Glomerular visceral epithelial cell (primary cell): Measurements from ENCODE around the gene LY86.

Source experiments
- DNase-seq: peaks from one replicate; pipeline ENCODE4 v3.0.0-alpha.2; 2016; ENCODE audit errors: extremely low spot score

The LY86 gene

DNA sequence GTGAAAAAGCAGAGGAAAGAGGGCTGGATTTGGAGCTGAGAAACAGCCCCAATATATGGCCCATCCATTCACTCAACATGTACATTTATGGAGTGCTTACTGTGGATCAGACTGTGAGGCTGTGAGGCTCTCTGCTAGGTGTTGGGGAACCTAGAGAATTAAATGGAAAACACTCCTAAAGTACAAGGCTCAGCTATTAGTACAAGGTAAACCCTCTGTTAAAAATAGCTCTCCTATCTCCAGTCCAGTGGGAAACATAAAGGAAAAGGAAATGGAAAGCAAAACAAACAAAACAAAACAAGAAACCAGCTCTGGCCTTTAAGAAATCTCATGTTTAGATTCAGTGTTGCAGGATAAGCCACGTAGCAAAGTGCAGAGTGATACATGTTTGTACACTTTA, 35.0 kb downstream of the LY86 start:
- no peak for DNase-seq

DNA sequence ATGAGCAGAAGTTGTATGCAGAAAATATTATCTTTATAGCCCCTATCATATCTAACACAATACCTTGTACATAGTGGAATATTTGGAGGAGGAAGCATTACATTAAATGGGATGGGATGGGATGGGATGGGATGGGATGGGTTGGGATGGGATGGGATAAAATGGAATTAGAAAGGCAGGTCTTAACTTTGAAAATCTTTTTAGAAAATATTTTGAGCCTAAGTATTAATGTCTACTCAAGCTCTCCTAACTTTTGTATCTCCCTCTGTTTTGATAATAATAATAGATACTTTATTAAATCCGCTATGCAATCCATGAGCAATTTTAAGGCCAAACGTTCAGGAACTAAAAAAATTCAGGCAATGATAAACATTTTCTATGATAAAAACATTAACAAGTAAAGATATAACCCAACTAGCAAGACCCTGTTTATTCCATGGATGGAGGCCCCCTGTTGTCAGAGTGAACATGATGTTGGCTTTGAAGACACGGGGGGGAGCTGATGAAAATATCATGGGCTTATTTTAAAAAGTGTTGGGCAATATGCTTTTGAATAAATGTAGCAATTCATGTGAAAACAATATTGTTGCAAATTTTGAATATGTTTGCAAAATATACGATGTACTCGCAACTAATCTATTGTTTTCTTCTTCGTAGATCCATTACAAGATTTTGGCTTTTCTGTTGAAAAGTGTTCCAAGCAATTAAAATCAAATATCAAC, 35.9 kb downstream of the LY86 start:
- DNase-seq, result no peak

DNA sequence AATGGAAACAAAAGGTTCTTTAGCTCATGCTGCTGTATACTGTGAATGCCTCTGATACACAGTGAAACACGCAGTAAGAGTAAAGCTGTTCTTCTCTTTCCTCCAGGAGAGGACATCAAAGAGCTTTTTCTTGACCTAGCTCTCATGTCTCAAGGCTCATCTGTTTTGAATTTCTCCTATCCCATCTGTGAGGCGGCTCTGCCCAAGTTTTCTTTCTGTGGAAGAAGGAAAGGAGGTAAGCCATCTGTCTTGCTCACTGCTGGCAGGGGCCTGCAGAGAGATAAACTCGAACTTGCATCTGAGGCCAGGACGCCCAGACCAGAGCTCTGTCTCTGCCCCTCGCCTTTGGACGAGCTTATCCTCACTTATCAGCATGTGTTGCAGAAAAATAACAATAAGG, 37.7 kb downstream of the LY86 start:
- no peak for DNase-seq

GRCh38 chr6:6629402-6629801, 40.9 kb downstream of the LY86 start:
- DNase-seq, result no peak

GRCh38 chr6:6631053-6631452, 42.5 kb downstream of the LY86 start:
- DNase-seq, result no peak

DNA sequence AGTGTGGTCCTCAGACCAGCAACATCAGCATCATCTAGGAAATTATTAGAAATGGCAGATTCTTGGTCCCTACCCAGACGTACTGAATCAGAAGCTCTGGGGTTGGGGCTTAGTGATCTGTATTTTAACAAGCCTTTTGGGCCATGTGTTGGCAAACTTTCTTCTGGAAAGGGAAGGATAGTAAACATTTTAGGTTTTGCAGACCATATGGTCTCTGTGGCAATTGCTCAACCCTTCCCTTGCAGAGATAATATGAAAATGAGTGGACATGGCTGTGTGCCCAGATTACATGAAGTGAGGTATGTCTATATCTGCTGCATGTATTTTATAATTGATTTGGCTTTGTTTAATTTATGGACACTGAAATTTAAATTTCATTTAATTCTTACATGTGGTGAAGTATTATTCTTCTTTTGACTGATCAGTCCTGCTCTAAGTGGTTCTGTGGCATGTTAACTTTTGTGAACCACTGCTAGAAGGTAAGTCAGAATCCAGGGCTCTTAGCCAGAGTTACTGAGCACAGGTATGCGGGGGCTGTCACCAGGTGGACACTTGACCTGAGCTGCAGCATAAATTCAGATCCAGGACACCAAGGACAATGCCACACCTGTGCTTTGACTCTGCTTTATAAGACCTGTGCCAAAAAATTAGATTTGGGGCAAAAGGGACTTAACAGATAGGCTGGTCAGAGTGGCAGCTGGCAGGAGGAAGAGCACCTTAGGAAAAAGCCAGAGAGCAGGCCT, 43.2 kb downstream of the LY86 start:
- DNase-seq, result no peak

DNA sequence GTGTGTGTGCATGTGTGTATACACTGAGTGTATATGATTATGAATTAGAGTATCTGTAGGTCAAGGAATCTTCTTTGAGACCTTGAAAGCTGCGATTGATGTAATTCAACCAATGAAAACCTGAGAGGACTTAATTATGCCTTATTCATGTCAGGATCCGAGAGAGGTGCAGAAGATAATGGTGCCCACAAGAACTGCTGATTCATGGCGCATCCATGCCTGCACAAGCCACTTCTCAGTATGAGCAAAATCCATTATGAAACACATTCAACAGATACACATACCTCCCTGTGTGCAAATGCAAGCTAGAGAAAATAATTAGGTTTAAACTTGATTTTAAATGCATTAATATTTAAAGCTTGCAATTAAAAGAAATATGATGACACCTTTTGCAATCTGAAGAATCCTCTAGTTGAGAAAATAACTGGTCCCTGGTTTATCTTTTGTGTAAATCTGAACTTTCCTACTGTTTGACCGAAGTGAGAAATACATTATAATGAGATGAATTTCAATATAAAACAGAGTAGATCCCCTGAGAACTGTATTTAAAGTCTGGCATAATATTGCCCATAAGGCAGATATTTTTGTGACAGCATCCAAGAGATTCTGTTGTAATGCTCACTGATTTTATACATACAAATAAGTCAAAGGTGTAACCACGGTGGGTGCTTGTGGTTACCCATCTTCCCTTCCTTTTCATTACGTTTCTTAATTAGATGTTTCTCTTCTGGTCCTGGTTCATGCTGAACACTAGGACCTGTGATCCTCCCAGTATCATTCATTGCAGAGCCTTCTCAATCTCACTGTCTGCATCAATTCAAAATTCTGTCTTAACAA, 45.6 kb downstream of the LY86 start:
- DNase-seq, result no peak

DNA sequence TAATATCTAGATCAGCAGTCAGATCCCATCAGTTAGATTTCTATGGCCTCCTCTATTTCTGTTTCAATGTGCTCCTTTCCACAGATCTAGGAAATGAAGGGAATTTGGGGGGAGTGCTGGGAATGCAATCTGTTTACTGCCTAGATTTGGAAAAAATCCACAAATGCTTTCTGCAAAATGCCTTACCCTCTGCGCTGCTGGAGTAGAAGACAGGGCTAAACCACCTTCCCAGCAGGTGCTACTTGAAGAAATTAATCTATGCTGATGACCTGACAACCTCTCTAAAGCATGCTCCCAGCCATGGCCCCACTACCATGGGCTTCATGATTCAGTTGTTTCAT, 46.2 kb downstream of the LY86 start:
- no peak for DNase-seq

- no peak for DNase-seq
These were observed 46.8 kb downstream of the LY86 start for GRCh38 chr6:6635291-6635690.

GRCh38 chr6:6635869-6636268, 47.3 kb downstream of the LY86 start:
- no peak for DNase-seq

GRCh38 chr6:6639572-6639971, 51.1 kb downstream of the LY86 start:
- DNase-seq, result no peak

DNA sequence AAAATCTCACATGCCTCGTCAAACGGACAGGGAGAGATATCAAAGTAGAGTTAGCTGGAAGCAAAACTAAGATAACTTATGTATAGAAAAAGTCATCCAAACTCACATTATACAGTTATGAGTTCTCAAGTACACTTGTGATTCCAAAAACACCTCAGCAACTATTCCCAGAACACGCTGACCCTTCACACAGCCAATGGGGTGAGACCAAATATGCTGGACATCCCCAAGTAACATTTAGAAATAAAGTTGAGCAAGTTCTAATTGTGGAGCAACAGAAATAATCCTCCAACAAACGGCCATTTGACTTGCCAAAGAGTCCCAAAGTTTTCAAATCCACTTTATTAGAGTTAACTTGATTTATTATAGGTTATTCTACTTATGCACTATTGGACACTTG, 52.4 kb downstream of the LY86 start:
- DNase-seq, result no peak

DNA sequence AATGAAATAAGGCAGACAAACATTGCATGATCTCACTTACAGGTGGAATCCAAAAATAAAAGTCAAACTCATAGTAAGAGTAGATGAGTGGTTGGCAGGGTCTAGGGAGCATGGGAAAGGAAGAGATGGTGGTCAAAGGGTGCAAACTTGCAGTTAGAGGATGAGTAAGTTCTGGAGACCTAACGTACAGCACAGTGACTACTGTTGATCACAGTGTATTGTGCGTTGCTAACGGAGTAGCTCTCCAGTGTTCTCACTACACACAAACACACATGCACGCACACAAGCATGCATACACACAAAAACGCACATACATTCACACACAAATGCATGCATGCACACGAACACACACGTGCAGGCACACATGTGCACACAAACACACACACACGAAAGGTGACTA, 54.9 kb downstream of the LY86 start:
- DNase-seq, result no peak

DNA sequence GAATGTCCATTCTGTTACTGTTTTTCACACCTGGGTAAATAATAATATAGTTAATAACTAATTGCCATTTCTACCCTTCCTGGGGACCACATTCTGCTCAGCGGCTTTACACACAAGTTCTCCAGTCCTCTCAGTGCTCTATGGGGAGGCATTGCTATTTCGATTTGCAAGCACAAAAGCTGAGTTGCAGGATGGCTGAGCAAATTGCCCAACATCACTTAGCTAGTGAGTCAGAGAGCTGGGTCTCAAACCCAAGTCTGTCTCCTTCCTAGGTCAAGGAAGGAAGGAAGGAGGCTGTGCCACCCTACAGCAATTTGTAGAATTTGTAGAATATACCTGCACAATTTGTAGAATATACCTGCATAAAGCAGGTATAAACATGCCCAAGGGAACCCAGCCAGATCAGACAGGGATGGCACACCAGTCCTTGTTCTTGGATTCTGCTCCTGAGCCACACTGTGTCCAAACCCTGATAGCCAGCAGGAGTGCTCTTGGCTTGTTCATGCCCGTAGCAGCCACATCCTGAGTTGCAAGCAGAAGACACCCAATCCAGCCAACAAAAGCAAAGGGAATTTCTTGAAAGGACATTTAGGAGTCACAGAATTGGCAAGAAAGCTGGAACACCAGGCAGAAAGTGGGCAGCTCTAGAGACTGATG, 56.9 kb downstream of the LY86 start:
- DNase-seq, result no peak

DNA sequence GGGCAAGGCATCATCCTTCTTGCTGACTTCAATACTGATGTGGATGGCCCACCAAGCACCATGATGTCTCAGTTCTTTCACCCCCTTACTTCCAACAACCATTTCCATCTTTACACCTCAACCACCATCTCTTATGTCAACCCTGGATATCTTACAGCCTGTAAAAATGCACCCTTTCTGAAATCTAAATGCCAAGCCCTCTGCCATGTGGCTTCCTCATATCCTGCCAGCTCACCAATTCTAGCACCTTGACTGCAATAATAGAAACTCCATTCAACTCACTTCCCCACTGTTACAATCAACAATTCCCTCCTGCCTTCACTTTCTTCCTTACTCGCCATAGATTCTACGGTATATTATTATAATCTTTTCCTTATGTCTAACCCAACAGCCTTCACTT, 57.9 kb downstream of the LY86 start:
- DNase-seq, result no peak

DNA sequence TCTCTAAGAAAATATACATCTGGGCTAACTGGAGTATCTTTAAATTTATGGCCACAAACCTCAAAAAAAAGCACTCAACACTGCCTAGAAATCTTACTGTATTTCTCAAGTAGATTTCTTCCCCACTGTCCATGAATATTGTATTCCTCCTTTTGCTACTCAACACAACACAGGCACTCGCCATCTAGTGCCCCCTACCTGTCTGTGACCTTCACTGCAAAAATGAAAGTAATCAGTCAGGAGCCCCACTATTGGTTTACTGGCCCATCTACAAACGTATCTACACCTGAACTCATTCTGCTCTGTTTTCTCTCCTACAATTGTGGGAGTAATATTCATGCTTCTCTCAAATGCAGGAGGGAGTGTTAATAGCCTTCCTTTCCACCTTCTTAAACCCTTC, 58.3 kb downstream of the LY86 start:
- DNase-seq, result no peak

DNA sequence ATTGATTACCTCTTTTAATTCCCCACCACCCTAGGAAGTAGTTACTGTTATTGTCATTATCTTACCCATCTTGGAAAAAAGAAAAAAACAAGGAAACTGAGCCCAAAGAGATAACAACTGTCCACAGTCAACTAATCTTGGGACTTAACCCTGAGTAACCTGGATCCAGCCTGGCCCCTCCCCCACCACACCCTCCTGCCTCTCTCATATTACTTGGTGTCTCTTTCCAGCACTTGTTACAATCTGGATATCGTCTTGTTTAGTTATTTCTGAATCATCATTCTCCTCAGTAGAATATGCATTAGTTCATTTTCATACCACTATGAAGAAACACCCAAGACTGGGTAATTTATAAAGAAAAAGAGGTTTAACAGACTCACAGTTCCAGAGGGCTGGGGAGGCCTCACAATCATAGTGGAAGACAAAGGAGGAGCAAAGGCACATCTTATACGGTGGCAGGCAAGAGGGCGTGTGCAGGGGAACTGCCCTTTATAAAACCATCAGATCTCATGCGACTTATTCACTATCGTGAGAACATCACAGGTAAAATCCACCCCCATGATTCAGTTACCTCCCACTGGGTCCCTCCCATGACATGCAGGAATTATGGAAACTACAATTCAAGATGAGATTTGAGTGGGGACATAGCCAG, 60.3 kb downstream of the LY86 start:
- DNase-seq, result no peak

- no peak for DNase-seq
These were observed 61.4 kb downstream of the LY86 start for GRCh38 chr6:6649824-6650349.

- no peak for DNase-seq
These were observed 62.3 kb downstream of the LY86 start for GRCh38 chr6:6650839-6651238.

GRCh38 chr6:6651335-6651734, 62.8 kb downstream of the LY86 start:
- DNase-seq, result no peak

- no peak for DNase-seq
These were observed 64.4 kb downstream of the LY86 start for GRCh38 chr6:6652932-6653331.
